GM13976 (cell line): Measurements from ENCODE around the gene KIRREL3.

Source experiments
- DNase-seq: peaks from one replicate; pipeline ENCODE4 v3.0.0; 2012; ENCODE audit warnings: low spot score
- in situ Hi-C: fragments of 300-500 bp; cut with MboI; formaldehyde crosslinking; loops from one replicate; pipeline ENCODE4 v1.12.0; 2022; ENCODE audit warnings: low sequenced_read_pairs, mixed read lengths, inconsistent platforms; ENCODE audit not compliant: unreplicated experiment
- TF ChIP-seq, protein P1 (sequence below): IDR thresholded peaks from 2 replicates; pipeline ENCODE4 v1.5.1; 2012; ENCODE audit warnings: borderline replicate concordance, mild to moderate bottlenecking; ENCODE audit not compliant: insufficient read depth; ENCODE audit errors: extremely low read depth, missing control alignments, control extremely low read depth

KIRREL3 gene

GRCh38 chr11:126951465-126951864 is 49.1 kb downstream of the KIRREL3 start:
- TF ChIP-seq, protein P1, sequence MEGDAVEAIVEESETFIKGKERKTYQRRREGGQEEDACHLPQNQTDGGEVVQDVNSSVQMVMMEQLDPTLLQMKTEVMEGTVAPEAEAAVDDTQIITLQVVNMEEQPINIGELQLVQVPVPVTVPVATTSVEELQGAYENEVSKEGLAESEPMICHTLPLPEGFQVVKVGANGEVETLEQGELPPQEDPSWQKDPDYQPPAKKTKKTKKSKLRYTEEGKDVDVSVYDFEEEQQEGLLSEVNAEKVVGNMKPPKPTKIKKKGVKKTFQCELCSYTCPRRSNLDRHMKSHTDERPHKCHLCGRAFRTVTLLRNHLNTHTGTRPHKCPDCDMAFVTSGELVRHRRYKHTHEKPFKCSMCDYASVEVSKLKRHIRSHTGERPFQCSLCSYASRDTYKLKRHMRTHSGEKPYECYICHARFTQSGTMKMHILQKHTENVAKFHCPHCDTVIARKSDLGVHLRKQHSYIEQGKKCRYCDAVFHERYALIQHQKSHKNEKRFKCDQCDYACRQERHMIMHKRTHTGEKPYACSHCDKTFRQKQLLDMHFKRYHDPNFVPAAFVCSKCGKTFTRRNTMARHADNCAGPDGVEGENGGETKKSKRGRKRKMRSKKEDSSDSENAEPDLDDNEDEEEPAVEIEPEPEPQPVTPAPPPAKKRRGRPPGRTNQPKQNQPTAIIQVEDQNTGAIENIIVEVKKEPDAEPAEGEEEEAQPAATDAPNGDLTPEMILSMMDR, result no peak
- in situ Hi-C loops, result no loop called here
- DNase-seq, result no peak

DNA sequence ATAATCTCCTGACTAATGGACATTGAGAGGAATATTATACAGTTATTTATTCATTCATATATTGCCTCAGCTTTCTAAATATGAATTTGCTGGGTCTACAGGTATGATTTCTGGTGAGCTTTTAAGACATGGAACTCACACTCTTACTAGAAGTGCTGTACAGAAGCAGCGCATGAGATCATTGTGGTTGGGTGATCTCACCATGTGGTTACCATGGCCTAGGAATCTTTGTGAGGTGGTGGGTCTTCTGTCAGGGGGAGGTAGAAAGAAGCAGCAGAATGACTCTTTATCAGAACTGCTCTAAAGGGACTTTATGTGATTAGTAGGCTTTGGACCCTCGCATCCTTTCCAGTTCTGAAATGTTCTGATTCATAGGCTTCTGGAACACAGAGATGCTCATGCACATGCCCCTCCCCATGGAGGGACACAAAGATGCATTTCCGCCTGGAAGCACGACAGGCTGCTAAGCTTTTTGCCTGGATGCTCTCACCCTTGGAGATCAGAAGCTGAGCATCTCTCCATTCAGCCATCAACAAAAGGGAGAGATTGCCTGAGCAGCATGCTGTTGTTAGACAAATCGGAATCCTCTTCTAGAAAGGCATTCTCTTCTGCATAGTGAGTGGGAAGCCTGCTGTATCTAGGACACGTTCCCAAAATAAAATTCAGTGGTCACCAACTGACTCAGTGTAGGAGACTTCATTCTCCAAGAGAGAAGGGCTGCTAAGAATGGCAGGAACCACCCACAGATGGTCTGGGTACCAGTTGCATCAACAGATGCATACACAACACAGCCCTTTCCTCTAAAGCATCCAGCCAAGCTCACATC is 51.3 kb downstream of the KIRREL3 start:
- no peak for DNase-seq
- in situ Hi-C loops, result no loop called here
- TF ChIP-seq, protein P1, result no peak

GRCh38 chr11:126948563-126948962 is 52.0 kb downstream of the KIRREL3 start:
- DNase-seq, result no peak
- TF ChIP-seq, protein P1, result no peak
- in situ Hi-C loops, result no loop called here

- in situ Hi-C loops, result no loop called here
- no peak for DNase-seq
- TF ChIP-seq, protein P1, result no peak
These were observed 55.3 kb downstream of the KIRREL3 start for GRCh38 chr11:126945319-126945718.

GRCh38 chr11:126943316-126943715 is 57.3 kb downstream of the KIRREL3 start:
- in situ Hi-C loops, result no loop called here
- TF ChIP-seq, protein P1, result no peak
- no peak for DNase-seq

DNA sequence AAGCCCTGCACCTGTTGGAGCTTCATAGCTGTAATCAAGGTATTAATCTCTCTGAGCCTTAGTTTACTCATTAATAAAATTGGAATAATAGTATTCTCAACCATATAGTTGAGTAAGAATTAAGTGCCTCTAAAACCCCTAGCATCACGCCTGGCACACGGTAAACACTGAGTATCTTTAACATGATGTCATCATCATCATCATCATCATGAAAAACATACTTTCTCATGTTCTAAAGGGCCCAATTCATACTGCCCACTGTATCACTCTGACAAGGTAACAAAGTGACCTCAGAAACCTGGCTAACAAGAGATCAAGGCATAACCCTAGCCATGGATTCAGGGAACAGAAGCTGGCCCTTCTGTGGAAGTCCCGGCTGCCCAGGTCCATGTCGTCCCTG is 58.4 kb downstream of the KIRREL3 start:
- no peak for DNase-seq
- in situ Hi-C loops, result no loop called here
- TF ChIP-seq, protein P1, result no peak

GRCh38 chr11:126939552-126939951 is 61.0 kb downstream of the KIRREL3 start:
- in situ Hi-C loops, result no loop called here
- no peak for DNase-seq
- TF ChIP-seq, protein P1, result no peak
